AG04450 (cell line): ENCODE results near the gene XCR1. TPM values are rescaled to one million over a fixed set of nuclear protein-coding genes. Genes with fewer than 3 reads are reported as not detected.

Source experiments
- CTCF ChIA-PET: fragments of 300-600, 350-600 bp; formaldehyde crosslinking; extraction: SDS; loops from one replicate; lab custom pipeline; 2022; ENCODE audit warnings: antibody characterized with exemption, inconsistent platforms; lab: Charles Lee
- POLR2A ChIA-PET: fragments of 350-600 bp; formaldehyde crosslinking; extraction: SDS; loops from one replicate; lab custom pipeline; 2021; ENCODE audit warnings: antibody characterized with exemption, inconsistent platforms; lab: Yijun Ruan, JAX
- DNase-seq: peaks from one replicate; pipeline ENCODE4 v3.0.0-alpha.2; 2011; ENCODE audit warnings: low read depth, low spot score
- H3K27ac ChIP-seq: one replicate; pipeline ENCODE4 v1.5.1; 2012; ENCODE audit warnings: low read depth, low read length, control low read depth
- H3K27me3 ChIP-seq: one replicate; pipeline ENCODE4 v1.6.0; 2012; ENCODE audit warnings: low read length; ENCODE audit not compliant: control insufficient read depth, insufficient read depth
- H3K4me3 ChIP-seq: 2 replicates; pipeline ENCODE4 v1.5.1; 2011; ENCODE audit warnings: mild to moderate bottlenecking, low read depth, low read length, control low read depth
- H3K9me3 ChIP-seq: 2 replicates; pipeline ENCODE4 v1.5.1; 2012; ENCODE audit warnings: low read length; ENCODE audit not compliant: control insufficient read depth, insufficient read depth
- CTCF ChIP-seq: IDR thresholded peaks from 2 replicates; pipeline ENCODE4 v1.5.1; 2011; ENCODE audit warnings: low read depth, low read length, control low read depth, inconsistent platforms
- polyA plus RNA-seq: library from polyadenylated mRNA; depleted of rRNA; stranded (reverse); fragments of >200 nt; gene quantifications from 2 replicates; pipeline ENCODE4 v1.2.3, GENCODE V29; 2011

Gene XCR1
- polyA plus RNA-seq, 1 experiment, result not detected

GRCh38 chr3:46031269-46031668 lies 4.0 kb upstream of the XCR1 start:
- no peak for TF ChIP-seq CTCF
- CTCF ChIA-PET, result interaction anchor here (2.3 kb wide), 1 partner anchor 48 kb away, joined by 8 read pairs; no protein-coding TSS in a partner anchor
- POLR2A ChIA-PET, result no interaction called here
- Histone ChIP-seq H3K27ac (no peak overlapping the region), H3K27me3 (peaks cover 6% of the 10 kb centered on the region), H3K9me3 (peaks cover 11% of the 10 kb centered on the region), H3K4me3 (no peak overlapping the region)
- no peak for DNase-seq

- Histone ChIP-seq H3K4me3 (no peak overlapping the region), H3K27ac (no peak overlapping the region), H3K27me3 (peaks cover 6% of the 10 kb centered on the region), H3K9me3 (peaks cover 11% of the 10 kb centered on the region)
- no peak for DNase-seq
- ChIA-PET CTCF (interaction anchor here (2.3 kb wide), 1 partner anchor 48 kb away, joined by 8 read pairs; no protein-coding TSS in a partner anchor), POLR2A (no interaction called here)
- TF ChIP-seq CTCF, result no peak
These were observed 3.3 kb upstream of the XCR1 start for GRCh38 chr3:46030626-46031025.

GRCh38 chr3:46029953-46030543 lies 2.8 kb upstream of the XCR1 start:
- ChIA-PET CTCF (interaction anchor here (0.6 to 2.3 kb wide), 2 partner anchors 33 to 49 kb away, joined by 3 to 8 read pairs; no protein-coding TSS in a partner anchor), POLR2A (no interaction called here)
- Histone ChIP-seq H3K27me3 (peaks cover 6% of the 10 kb centered on the region), H3K27ac (no peak overlapping the region), H3K4me3 (no peak overlapping the region), H3K9me3 (peaks cover 11% of the 10 kb centered on the region)
- no peak for TF ChIP-seq CTCF
- no peak for DNase-seq

GRCh38 chr3:46027736-46028397 lies 584 bp upstream of the XCR1 start:
- no peak for DNase-seq
- Histone ChIP-seq H3K27ac (no peak overlapping the region), H3K4me3 (no peak overlapping the region), H3K27me3 (peaks cover 12% of the 10 kb centered on the region), H3K9me3 (peaks cover 11% of the 10 kb centered on the region)
- CTCF ChIA-PET, result interaction anchor here (0.5 to 2.6 kb wide), 4 partner anchors 51 to 246 kb away, joined by 3 to 9 read pairs (median 6); no protein-coding TSS in a partner anchor
- no peak for TF ChIP-seq CTCF
- POLR2A ChIA-PET, result no interaction called here

- no peak for TF ChIP-seq CTCF
- H3K9me3 ChIP-seq, result peaks cover 5% of the 10 kb centered on the region
- H3K27me3 ChIP-seq, result peaks cover 11% of the 10 kb centered on the region
- no peak overlapping the region for H3K27ac ChIP-seq
- no peak for DNase-seq
- POLR2A ChIA-PET, result no interaction called here
- CTCF ChIA-PET, result no interaction called here
- H3K4me3 ChIP-seq, result no peak overlapping the region
These were observed 2.1 kb downstream of the XCR1 start for GRCh38 chr3:46025139-46025538.
